ENCODE measurements around the gene CHST15.
"Not testable (repeated sequence)": the region's sequence is repeated elsewhere in the genome, so short reads cannot be mapped to it uniquely, and the experiment has no call there.

Gene CHST15

GRCh38 chr10:124098575-124098974 is 5.2 kb upstream of the CHST15 start:
- DNase-seq (ENCODE audit: low read depth, low spot score): no peak

GRCh38 chr10:124097883-124098282 is 4.5 kb upstream of the CHST15 start:
- DNase-seq (ENCODE audit: low read depth, low spot score): no peak

DNA sequence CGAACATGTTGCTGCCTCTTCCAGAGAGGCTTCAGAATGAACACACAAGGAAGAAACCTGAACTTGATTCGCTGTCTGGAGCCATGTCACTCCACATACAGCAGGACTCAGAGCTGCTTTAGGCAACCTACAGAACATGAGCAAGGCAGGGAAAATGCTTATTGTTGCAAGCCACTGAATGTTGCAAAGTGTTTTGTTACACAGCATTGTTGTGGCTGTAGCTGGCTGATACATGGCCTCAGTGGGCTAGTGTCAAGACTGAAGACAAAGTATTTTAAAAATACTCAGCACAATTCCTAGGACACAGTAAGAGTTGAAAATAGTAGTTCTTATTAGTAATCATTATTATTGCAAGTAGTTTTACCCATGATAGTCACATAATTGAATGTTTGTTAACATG is 3.1 kb upstream of the CHST15 start:
- DNase-seq (ENCODE audit: low read depth, low spot score): no peak

GRCh38 chr10:124095801-124096200 is 2.4 kb upstream of the CHST15 start:
- DNase-seq (ENCODE audit: low read depth, low spot score): not testable (repeated sequence)

GRCh38 chr10:124095096-124095495 is 1.7 kb upstream of the CHST15 start:
- DNase-seq (ENCODE audit: low read depth, low spot score): no peak

DNA sequence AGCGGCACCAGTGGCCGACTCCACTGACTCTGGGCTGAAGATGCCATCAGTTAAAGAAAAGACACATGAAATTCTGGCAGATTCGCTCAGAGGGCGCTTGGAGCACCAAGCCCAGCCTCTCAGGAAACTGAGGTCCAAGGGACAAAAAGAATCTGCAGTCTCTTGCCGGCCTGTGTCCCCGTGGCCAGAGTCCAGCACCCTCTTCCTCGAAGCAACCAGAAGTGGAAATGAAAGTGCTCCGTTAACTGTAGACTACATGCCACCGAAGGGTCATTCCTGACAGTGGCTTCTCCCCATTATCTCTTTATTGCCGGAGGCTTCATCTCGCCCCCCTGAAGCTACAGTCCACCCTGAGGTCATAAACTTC is 1.0 kb upstream of the CHST15 start:
- no peak for DNase-seq (ENCODE audit: low read depth, low spot score)

DNA sequence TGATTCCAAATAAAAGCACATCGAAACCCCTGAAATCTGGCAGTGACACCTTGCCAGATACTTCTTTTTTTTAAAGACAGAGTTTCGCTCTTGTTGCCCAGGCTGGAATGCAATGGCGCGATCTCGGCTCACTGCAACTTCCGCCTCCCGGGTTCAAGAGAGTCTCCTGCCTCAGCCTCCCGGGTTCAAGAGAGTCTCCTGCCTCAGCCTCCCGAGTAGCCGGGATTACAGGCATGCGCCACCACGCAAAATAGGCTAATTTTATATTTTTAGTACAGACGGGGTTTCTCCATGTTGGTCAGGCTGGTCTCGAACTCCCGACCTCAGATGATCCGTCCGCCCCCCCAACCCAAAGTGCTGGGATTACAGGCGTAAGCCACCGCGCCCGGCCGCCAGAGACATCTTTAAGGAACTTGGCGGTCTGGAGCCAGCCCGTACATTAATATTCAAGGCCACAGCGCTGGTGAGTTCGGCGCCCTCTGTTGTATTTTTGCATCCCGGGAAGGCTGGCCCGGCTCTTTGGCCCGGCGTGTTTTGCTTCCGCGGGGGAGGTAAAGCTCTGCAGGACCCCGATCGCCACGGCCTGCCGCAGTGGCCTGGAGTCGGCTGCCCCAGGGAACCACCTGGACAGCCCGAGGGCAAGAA is 498 bp upstream of the CHST15 start:
- not testable (repeated sequence) for DNase-seq (ENCODE audit: low read depth, low spot score)

DNA sequence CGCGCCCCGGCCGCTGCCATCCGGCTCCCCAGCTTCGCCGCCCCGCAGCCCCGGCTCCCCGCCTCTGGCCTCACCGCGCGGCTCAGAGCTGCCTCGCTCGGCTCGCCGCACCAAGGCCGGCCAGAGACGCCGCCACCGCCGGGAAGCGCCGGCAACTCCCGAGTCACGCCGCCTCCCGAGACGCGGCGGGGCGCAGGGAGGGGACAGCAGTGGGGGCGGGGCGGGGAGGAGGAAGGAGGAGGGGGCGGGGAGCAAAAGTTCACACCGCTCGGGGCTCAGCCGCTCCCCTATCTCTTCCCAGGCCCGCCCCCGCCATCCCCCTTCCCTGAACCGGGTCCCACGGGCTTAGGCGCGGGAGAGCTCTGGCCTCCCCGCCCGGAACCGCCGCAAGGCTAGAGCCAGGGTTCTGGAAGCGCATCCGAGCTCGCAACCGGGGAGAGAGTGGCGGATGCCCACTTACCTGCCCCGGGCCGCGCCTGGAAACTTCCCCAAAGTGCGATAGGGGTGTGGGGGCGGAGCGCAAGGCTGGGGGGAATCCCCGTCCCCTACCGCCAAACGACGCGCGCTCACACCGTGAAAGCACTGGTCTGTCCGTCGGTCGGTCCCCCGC is 1.0 kb downstream of the CHST15 start:
- DNase-seq (ENCODE audit: low read depth, low spot score): no peak

DNA sequence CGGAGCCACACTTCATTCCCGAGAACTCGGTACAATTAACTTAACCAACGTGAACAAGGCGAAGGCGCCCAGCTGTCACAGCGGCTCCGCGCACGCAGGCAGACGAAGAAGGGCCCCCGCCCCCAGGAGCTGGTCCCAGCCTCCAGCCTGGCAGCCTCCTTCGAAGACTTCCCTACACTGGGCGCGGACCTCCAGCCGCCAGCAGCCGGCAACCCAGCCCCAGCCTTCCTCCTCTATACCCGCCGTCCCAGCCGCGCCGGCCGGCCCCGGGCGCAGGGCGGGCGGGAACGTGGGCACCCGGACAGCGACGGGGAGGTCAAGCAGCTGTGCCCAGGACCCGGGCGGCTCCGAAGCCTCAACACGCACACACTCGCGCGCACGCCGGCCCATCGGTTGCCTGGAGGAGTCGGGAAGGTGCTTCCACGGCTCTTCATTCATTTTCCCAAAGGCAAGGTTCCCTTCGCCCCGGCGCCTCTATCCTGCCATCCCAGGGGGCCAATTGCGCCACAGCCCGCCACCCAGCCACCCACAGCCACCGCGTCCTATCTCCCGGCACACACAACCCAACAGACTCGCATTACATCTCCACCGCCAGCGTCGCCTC is 1.6 kb downstream of the CHST15 start:
- DNase-seq (ENCODE audit: low read depth, low spot score): no peak

GRCh38 chr10:124090601-124091209 is 2.7 kb downstream of the CHST15 start:
- DNase-seq (ENCODE audit: low read depth, low spot score): no peak

GRCh38 chr10:124089859-124090258 is 3.5 kb downstream of the CHST15 start:
- DNase-seq (ENCODE audit: low read depth, low spot score): no peak

DNA sequence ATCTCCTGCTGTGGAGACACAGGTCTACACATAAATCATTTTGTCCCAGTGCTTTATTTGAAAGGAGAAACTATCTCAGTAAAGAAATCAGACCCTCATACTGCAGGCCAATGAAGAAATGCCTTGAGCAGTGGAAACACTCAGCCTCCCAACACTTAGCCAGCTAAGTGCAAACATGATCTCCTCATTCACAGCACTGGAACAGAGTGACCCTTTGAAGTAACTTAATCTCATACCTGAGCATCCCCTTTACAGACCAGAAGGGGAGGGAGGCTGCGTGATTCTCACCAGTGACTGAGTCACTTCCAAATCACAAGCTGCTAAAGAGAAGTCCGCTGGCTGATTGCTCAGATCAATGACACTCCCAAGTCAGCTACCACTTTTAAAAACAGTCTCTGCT is 4.5 kb downstream of the CHST15 start:
- DNase-seq (ENCODE audit: low read depth, low spot score): no peak

DNA sequence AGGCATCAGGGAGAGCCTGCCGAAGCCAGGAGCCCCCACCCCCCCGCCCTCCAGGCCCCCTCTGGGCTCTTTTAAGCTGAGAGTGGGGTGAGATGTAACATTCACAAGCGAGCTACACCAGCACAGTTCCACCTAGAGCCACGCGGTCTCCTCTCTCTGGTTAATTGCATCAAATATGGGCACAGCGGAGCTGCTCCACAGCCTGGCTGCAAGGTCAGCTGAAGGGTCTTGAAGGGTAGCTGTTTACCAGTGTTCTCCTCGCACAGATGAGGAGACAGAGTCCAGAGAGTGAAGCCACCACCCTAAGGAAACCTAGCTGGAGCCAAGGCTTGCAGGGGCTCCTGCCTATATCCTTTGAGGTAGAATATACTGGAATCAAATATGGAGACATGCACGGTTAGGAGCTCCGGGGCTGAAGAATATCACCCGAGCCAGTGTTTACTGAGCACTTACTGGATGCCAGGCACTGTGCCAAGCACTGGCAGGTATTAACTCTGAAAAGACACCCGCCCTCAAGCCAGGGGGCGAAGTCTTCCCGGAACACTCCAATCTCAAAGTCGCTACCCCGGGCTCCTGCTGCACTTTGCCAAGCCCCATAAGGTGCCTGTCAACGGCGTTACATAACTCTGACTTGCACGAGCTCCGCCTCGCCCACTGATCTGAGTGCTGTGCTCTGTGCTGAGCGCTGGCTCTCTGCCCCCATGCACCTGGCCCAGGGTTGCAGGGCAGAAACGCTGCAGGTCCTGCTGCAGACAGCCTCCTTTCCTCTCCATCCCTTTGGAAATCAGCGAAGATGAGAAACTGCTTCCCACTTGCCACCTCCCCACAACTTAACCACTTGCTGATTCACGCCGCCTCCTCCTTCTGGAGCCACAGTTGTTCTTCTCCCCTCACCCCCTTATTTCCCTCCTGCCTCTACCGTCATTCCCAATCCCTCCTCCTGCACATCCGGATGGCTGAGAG is 5.4 kb downstream of the CHST15 start:
- DNase-seq (ENCODE audit: low read depth, low spot score): no peak

- no peak for DNase-seq (ENCODE audit: low read depth, low spot score)
Measured at GRCh38 chr10:124086787-124087671, 6.4 kb downstream of the CHST15 start.

- no peak for DNase-seq (ENCODE audit: low read depth, low spot score)
Measured at GRCh38 chr10:124086097-124086710, 7.2 kb downstream of the CHST15 start.

- DNase-seq (ENCODE audit: low read depth, low spot score): no peak
Measured at GRCh38 chr10:124085680-124086079, 7.7 kb downstream of the CHST15 start.

DNA sequence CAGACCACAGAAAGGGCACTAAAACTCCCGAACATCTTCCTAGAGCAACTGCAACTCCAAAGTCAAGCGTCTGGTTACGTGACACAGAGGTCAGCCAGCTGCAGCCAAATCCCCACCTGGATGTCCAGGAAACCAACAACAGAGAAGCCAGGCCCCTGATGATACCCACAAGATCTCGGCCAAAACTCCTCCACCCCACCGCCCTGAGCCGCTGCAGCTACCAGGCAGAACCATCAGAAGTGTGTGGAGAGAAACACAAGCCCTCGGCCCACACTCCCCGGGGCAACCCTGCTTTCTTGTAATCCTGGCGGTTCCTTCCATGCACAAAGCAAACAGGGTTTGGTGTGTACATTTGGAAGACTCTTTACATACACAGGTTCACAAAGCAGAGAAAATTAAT is 8.7 kb downstream of the CHST15 start:
- no peak for DNase-seq (ENCODE audit: low read depth, low spot score)

DNA sequence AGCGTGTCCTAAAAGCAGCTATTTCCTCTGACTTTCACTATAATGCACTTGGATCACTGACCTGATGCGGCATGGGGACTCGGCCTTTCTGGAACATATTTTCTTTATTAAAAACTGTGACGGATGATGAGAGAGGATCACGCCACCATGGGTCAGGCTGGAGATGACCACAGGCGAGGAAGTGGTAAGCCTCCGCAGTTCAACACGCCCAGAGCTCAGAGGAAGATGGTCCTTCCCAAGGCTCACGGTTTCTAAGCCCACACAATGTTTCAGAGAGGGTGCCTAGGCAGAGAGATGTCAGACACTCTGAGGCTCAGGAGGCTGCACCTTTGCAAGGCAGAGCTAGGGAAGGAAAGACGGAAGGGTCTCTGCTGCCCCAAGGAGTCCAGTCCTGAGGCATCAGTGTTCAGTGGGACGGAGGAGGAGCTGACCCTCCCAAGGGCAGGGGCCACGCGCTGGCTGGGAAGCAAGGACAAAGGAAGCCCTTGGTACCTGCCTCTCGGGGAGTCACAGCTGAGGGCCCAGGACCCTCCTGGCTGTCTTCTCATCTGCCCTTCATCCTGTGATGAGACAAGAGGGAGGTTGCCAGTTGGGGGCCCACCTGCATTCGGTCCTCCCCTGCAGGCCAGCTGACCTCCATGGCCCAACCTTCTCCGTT is 9.5 kb downstream of the CHST15 start:
- no peak for DNase-seq (ENCODE audit: low read depth, low spot score)

DNA sequence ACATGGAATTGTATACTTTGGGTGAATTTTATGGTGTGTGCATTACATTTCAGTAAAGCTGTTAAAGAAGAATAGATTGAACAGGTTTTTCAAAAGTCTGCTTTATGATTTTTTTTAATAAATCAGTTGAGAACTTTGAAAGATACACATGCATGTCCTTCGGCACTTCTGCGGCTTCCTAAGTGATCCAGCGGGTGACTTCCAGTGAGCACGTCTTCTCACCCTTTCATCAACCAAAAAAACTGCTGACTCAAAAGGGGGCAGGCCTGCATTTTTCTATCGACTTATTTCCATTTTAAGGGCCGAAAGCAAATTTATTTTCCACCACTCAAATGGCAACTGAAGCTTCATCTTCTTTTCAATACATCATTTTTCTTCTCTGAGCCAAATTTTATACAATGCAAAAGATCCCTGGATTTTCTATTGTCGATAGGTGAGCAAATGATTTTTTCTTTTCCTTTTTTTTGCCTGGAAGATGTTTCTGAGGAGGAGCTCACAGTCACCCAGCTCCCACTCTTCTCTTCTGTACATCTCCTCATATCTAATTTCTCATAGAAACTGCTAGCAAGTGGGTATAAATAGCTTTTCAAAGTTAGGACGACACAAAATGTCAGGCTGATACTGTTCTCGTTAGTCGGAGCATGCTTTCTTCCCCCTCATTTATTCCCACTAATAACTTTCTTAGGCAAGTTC is 10.2 kb downstream of the CHST15 start:
- DNase-seq (ENCODE audit: low read depth, low spot score): no peak

All from iPS DF 19.7 (cell line).